Panc1 (cell line): ENCODE measurements around the gene TMEM202. TPM values are rescaled to one million over a fixed set of nuclear protein-coding genes. Genes with fewer than 3 reads are reported as not detected.

Experiments used
- ATAC-seq: fragments of 200-7000 bp; cut with Tn5 transposase; 2 replicates; pipeline ENCODE4 v1.9.1; 2020; ENCODE audit warnings: mild to moderate bottlenecking, moderate library complexity
- BruUV-seq: library from RNA; stranded (reverse); fragments of 400-500 nt; replicated peaks from 2 replicates; lab custom pipeline; 2021; lab: Mats Ljungman, UMichigan
- CTCF ChIA-PET: fragments of 300-600 bp; sonication (Branson Sonifier 250); formaldehyde crosslinking; loops from one replicate; lab custom pipeline; 2022; ENCODE audit warnings: antibody characterized with exemption; lab: Charles Lee
- POLR2A ChIA-PET: fragments of 300-600 bp; sonication (Branson Sonifier 250); formaldehyde crosslinking; loops from one replicate; lab custom pipeline; 2022; ENCODE audit warnings: antibody characterized with exemption; lab: Charles Lee
- DNase-seq: peaks from one replicate; pipeline ENCODE4 v3.0.0-alpha.2; 2010; ENCODE audit warnings: low read depth, low spot score
- H3K27ac ChIP-seq: 2 replicates; pipeline ENCODE4 v1.5.1; 2011; ENCODE audit warnings: mild to moderate bottlenecking, low read length, inconsistent platforms
- H3K27me3 ChIP-seq: fragments of 200-500 bp; sonication (Bioruptor generic); 2 replicates; pipeline ENCODE4 v1.6.0; 2014; ENCODE audit warnings: low read length, inconsistent platforms; ENCODE audit not compliant: control insufficient read depth, insufficient read depth
- H3K36me3 ChIP-seq: fragments of 200-500 bp; sonication (Bioruptor generic); 2 replicates; pipeline ENCODE4 v1.5.1; 2014; ENCODE audit warnings: inconsistent platforms, mild to moderate bottlenecking, low read length, moderate library complexity; ENCODE audit not compliant: control insufficient read depth, insufficient read depth
- H3K4me1 ChIP-seq: 2 replicates; pipeline ENCODE4 v1.5.1; 2011; ENCODE audit warnings: inconsistent platforms, mild to moderate bottlenecking, low read length, moderate library complexity; ENCODE audit not compliant: control insufficient read depth, insufficient read depth
- H3K4me3 ChIP-seq, 2 experiments: 2 replicates each; pipeline ENCODE4 v1.5.1; 2011 to 2012; ENCODE audit warnings: low read depth in 2 of 2, low read length in 2 of 2, mild to moderate bottlenecking in 2 of 2, inconsistent platforms in 1 of 2, moderate library complexity in 1 of 2
- H3K9me3 ChIP-seq: fragments of 200-500 bp; sonication (Bioruptor generic); 2 replicates; pipeline ENCODE4 v1.5.1; 2014; ENCODE audit warnings: low read depth, mild to moderate bottlenecking, inconsistent platforms, low read length, moderate library complexity; ENCODE audit not compliant: control insufficient read depth, insufficient read depth
- POLR2AphosphoS5 ChIP-seq: IDR thresholded peaks from 2 replicates; pipeline ENCODE4 v1.6.1; 2012; ENCODE audit warnings: mild to moderate bottlenecking, low read depth, low read length, moderate library complexity
- REST ChIP-seq, 2 experiments: IDR thresholded peaks; 2 replicates each; pipeline ENCODE4 v1.6.1; 2011 to 2012; ENCODE audit warnings: low read depth in 2 of 2, control low read depth in 1 of 2, low read length in 1 of 2, mild to moderate bottlenecking in 1 of 2, moderate library complexity in 1 of 2; ENCODE audit not compliant: insufficient read depth in 1 of 2
- SIN3A ChIP-seq: IDR thresholded peaks from 2 replicates; pipeline ENCODE4 v1.6.1; 2012; ENCODE audit warnings: low read depth, mild to moderate bottlenecking, low read length, moderate library complexity, borderline replicate concordance; ENCODE audit not compliant: insufficient read depth
- TCF7L2 ChIP-seq: IDR thresholded peaks from 2 replicates; pipeline ENCODE4 v1.6.1; 2011; ENCODE audit warnings: mild to moderate bottlenecking, low read depth, low read length, inconsistent platforms
- in situ Hi-C: cut with HindIII; loops from 2 replicates; pipeline ENCODE4 v1.10.0; 2016; ENCODE audit warnings: low sequenced_read_pairs, low pct_unique_long_range_greater_than_20kb
- intact Hi-C: fragments of 100-400 bp; cut with micrococcal nuclease; formaldehyde crosslinking; loops from one replicate; pipeline ENCODE4 v1.10.0; 2022; ENCODE audit not compliant: unreplicated experiment
- total RNA-seq: library from RNA; stranded (reverse); gene quantifications from one replicate; pipeline ENCODE4 v1.2.1, GENCODE V29; 2021; ENCODE audit not compliant: unreplicated experiment
- TF ChIP-seq, protein P1 (sequence below): fragments of 450-650 bp; IDR thresholded peaks from 2 replicates; pipeline ENCODE4 v1.5.1; 2017; ENCODE audit warnings: mild to moderate bottlenecking

The TMEM202 gene
- total RNA-seq, 1 experiment from 2014 or later: not detected

DNA sequence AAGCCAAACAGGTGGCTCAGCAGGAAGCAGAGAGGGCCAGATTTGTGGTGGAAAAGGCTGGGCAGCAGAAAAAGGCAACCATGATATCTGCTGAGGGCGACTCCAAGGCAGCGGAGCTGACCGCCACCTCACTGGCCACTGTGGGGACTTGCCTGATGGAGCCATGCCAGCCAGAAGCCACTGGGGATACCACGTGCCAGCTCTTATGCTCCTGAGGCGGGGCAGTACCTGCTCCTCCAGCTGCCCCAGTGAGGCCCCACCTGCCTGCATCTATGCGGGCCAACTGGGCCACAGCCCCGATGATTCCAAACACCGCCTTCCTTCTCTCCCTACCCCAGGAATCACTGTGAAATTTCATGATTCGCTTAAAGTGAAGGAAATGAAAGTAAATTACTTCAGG, 53.1 kb downstream of the TMEM202 start:
- H3K9me3 ChIP-seq: no peaks in the 10 kb centered on the region
- ATAC-seq: peak; percentile 30; the same call in 1 of the 2 replicates
- no peak overlapping the region for H3K27ac ChIP-seq
- H3K4me3 ChIP-seq: peak overlapping the region in 1 of 2 experiments; percentile 10; a peak in 1 of 4 replicates
- in situ Hi-C loops (no loop called here), intact Hi-C loops (no loop called here)
- H3K27me3 ChIP-seq: no peaks in the 10 kb centered on the region
- TF ChIP-seq, protein P1, sequence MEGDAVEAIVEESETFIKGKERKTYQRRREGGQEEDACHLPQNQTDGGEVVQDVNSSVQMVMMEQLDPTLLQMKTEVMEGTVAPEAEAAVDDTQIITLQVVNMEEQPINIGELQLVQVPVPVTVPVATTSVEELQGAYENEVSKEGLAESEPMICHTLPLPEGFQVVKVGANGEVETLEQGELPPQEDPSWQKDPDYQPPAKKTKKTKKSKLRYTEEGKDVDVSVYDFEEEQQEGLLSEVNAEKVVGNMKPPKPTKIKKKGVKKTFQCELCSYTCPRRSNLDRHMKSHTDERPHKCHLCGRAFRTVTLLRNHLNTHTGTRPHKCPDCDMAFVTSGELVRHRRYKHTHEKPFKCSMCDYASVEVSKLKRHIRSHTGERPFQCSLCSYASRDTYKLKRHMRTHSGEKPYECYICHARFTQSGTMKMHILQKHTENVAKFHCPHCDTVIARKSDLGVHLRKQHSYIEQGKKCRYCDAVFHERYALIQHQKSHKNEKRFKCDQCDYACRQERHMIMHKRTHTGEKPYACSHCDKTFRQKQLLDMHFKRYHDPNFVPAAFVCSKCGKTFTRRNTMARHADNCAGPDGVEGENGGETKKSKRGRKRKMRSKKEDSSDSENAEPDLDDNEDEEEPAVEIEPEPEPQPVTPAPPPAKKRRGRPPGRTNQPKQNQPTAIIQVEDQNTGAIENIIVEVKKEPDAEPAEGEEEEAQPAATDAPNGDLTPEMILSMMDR: no peak
- TF ChIP-seq REST (IDR thresholded peaks at IDR 0.05; ENCODE audit: insufficient read depth in 1 of 2, low read depth in 2 of 2, low read length in 1 of 2) (no peak), POLR2AphosphoS5 (no peak), TCF7L2 (no peak), SIN3A (no peak)
- DNase-seq: no peak
- H3K36me3 ChIP-seq: no peaks in the 10 kb centered on the region
- H3K4me1 ChIP-seq: no peaks in the 10 kb centered on the region
- BruUV-seq: no TSS peak
- POLR2A ChIA-PET: no interaction called here
- CTCF ChIA-PET: no interaction called here

DNA sequence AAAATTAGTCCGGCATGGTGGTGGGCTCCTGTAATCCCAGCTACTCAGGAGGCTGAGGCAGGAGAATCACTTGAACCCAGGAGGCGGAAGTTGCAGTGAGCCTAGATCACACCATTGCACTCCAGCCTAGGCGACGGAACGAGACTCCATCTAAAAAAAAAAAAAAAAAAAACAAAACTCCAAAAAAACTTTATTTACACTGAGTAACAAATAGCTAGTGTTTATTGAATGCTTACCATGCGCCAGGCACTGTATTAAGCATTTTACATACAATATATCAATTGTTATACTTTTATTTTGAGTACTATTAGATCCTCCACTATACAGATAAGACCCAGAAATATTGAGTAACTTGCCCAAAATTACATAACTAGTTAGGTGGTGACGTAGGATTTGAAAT, 58.6 kb downstream of the TMEM202 start:
- DNase-seq: no peak
- in situ Hi-C loops (no loop called here), intact Hi-C loops (no loop called here)
- H3K36me3 ChIP-seq: no peaks in the 10 kb centered on the region
- TF ChIP-seq TCF7L2 (no peak), REST (IDR thresholded peaks at IDR 0.05; ENCODE audit: insufficient read depth in 1 of 2, low read depth in 2 of 2, low read length in 1 of 2) (no peak), POLR2AphosphoS5 (no peak), SIN3A (no peak)
- TF ChIP-seq, protein P1: no peak
- no peak overlapping the region for H3K4me3 ChIP-seq
- POLR2A ChIA-PET: interaction anchor here (0.5 kb wide), 1 partner anchor 68 kb away, joined by 13 read pairs; no protein-coding TSS in a partner anchor
- CTCF ChIA-PET: no interaction called here
- BruUV-seq: no TSS peak
- no peak overlapping the region for H3K27ac ChIP-seq
- ATAC-seq: no peak
- H3K27me3 ChIP-seq: no peaks in the 10 kb centered on the region
- H3K4me1 ChIP-seq: no peaks in the 10 kb centered on the region
- H3K9me3 ChIP-seq: no peaks in the 10 kb centered on the region
